WTC11 (cell line): Measurements from ENCODE around the gene APBA1. TPM values are rescaled to one million over a fixed set of nuclear protein-coding genes. Genes with fewer than 3 reads are reported as not detected.

ENCODE experiments used
- ATAC-seq: fragments of 200-7000 bp; cut with Tn5 transposase; 2 replicates; pipeline ENCODE4 v1.10.0; 2021; ENCODE audit warnings: mild to moderate bottlenecking, moderate library complexity
- CTCF ChIA-PET: fragments of 300-600 bp; sonication (Branson Sonifier 250); formaldehyde crosslinking; loops from one replicate; lab custom pipeline; 2021; ENCODE audit warnings: antibody characterized with exemption; lab: Charles Lee
- POLR2A ChIA-PET: fragments of 350-600 bp; sonication (Branson Sonifier 250); formaldehyde crosslinking; loops from one replicate; lab custom pipeline; 2021; ENCODE audit warnings: antibody characterized with exemption; lab: Charles Lee
- DNase-seq: peaks from one replicate; pipeline ENCODE4 v3.0.0; 2021; ENCODE audit warnings: low spot score
- H3K27ac Mint-ChIP-seq: 2 replicates; pipeline ENCODE4 v1.8.0; 2021; ENCODE audit warnings: mixed read lengths
- H3K27me3 Mint-ChIP-seq: 2 replicates; pipeline ENCODE4 v1.8.0; 2021; ENCODE audit warnings: low read depth, mild to moderate bottlenecking, moderate library complexity, mixed read lengths
- H3K36me3 Mint-ChIP-seq: 2 replicates; pipeline ENCODE4 v1.8.0; 2021; ENCODE audit warnings: mixed read lengths
- H3K4me1 Mint-ChIP-seq: 2 replicates; pipeline ENCODE4 v1.8.0; 2022; ENCODE audit warnings: mixed read lengths
- H3K4me3 Mint-ChIP-seq: 2 replicates; pipeline ENCODE4 v1.8.0; 2021; ENCODE audit warnings: mild to moderate bottlenecking, moderate library complexity, mixed read lengths
- H3K9me3 Mint-ChIP-seq: 2 replicates; pipeline ENCODE4 v1.8.0; 2021; ENCODE audit warnings: mixed read lengths
- ATF1 ChIP-seq: sonication (generic); formaldehyde crosslinking; IDR thresholded peaks from 2 replicates; pipeline ENCODE4 v1.8.1; 2023; ENCODE audit warnings: mild to moderate bottlenecking, moderate library complexity, missing genetic modification reagents
- EMX1 ChIP-seq: fragments of 250-450 bp; sonication (Bioruptor Pico); IDR thresholded peaks from 2 replicates; pipeline ENCODE4 v1.8.0; 2021; ENCODE audit warnings: mild to moderate bottlenecking
- ESRRA ChIP-seq: sonication (generic); formaldehyde crosslinking; IDR thresholded peaks from 2 replicates; pipeline ENCODE4 v1.8.1; 2022; ENCODE audit warnings: mild to moderate bottlenecking, missing genetic modification reagents, borderline replicate concordance
- FOXJ3 ChIP-seq: sonication (generic); formaldehyde crosslinking; IDR thresholded peaks from 2 replicates; pipeline ENCODE4 v1.9.0; 2021; ENCODE audit warnings: missing genetic modification reagents, mild to moderate bottlenecking, borderline replicate concordance
- FOXP1 ChIP-seq: sonication (generic); formaldehyde crosslinking; IDR thresholded peaks from 2 replicates; pipeline ENCODE4 v1.8.0; 2022; ENCODE audit warnings: missing genetic modification reagents, mild to moderate bottlenecking, moderate library complexity, borderline replicate concordance
- GTF2I ChIP-seq: fragments of 250-450 bp; sonication (Bioruptor Pico); conservative IDR thresholded peaks from 2 replicates; pipeline ENCODE4 v1.4.0; 2021; ENCODE audit warnings: mild to moderate bottlenecking
- HMGA2 ChIP-seq: fragments of 250-450 bp; sonication (Bioruptor Pico); IDR thresholded peaks from 2 replicates; pipeline ENCODE4 v1.4.0; 2021; ENCODE audit warnings: mild to moderate bottlenecking, moderate library complexity
- IRF2 ChIP-seq: sonication (generic); formaldehyde crosslinking; IDR thresholded peaks from 2 replicates; pipeline ENCODE4 v1.8.0; 2022; ENCODE audit warnings: low read depth, missing genetic modification reagents, borderline replicate concordance
- JAZF1 ChIP-seq: fragments of 250-450 bp; sonication (Bioruptor Pico); IDR thresholded peaks from 2 replicates; pipeline ENCODE4 v1.9.0; 2021; ENCODE audit warnings: moderate library complexity, mild to moderate bottlenecking, inconsistent platforms
- JUN ChIP-seq: sonication (generic); formaldehyde crosslinking; IDR thresholded peaks from 2 replicates; pipeline ENCODE4 v1.8.0; 2023; ENCODE audit warnings: mild to moderate bottlenecking, missing genetic modification reagents
- KAT7 ChIP-seq: sonication (generic); formaldehyde crosslinking; IDR thresholded peaks from 2 replicates; pipeline ENCODE4 v1.8.1; 2023; ENCODE audit warnings: missing genetic modification reagents, mild to moderate bottlenecking, borderline replicate concordance
- MYBL2 ChIP-seq: sonication (generic); formaldehyde crosslinking; IDR thresholded peaks from 2 replicates; pipeline ENCODE4 v1.8.1; 2023; ENCODE audit warnings: mild to moderate bottlenecking, moderate library complexity, missing genetic modification reagents
- NFE2L1 ChIP-seq: sonication (generic); formaldehyde crosslinking; IDR thresholded peaks from 2 replicates; pipeline ENCODE4 v1.8.1; 2023; ENCODE audit warnings: missing genetic modification reagents
- RORB ChIP-seq: fragments of 250-450 bp; sonication (Bioruptor Pico); IDR thresholded peaks from 2 replicates; pipeline ENCODE4 v1.9.0; 2021; ENCODE audit warnings: mild to moderate bottlenecking
- SMAD3 ChIP-seq: sonication (generic); formaldehyde crosslinking; IDR thresholded peaks from 2 replicates; pipeline ENCODE4 v1.8.0; 2022; ENCODE audit warnings: missing genetic modification reagents, mild to moderate bottlenecking, borderline replicate concordance
- TEAD1 ChIP-seq: sonication (generic); formaldehyde crosslinking; IDR thresholded peaks from 2 replicates; pipeline ENCODE4 v1.8.0; 2022; ENCODE audit warnings: mild to moderate bottlenecking, missing genetic modification reagents
- TP53 ChIP-seq: sonication (generic); formaldehyde crosslinking; IDR thresholded peaks from 2 replicates; pipeline ENCODE4 v1.8.1; 2023; ENCODE audit warnings: mild to moderate bottlenecking, missing genetic modification reagents
- ZNF138 ChIP-seq: sonication (generic); formaldehyde crosslinking; conservative IDR thresholded peaks from 2 replicates; pipeline ENCODE4 v1.8.1; 2022; ENCODE audit warnings: mild to moderate bottlenecking, moderate library complexity, missing genetic modification reagents
- ZNF317 ChIP-seq: sonication (generic); formaldehyde crosslinking; IDR thresholded peaks from 2 replicates; pipeline ENCODE4 v1.8.1; 2023; ENCODE audit warnings: low read depth, mild to moderate bottlenecking, moderate library complexity, missing genetic modification reagents, borderline replicate concordance
- ZNF396 ChIP-seq: fragments of 250-450 bp; sonication (Bioruptor Pico); IDR thresholded peaks from 2 replicates; pipeline ENCODE4 v1.8.0; 2021; ENCODE audit warnings: mild to moderate bottlenecking, moderate library complexity, borderline replicate concordance
- total RNA-seq: library from RNA; stranded (reverse); gene quantifications from 3 replicates; pipeline ENCODE4 v1.2.3, GENCODE V29; 2021
- TF ChIP-seq, protein P1 (sequence below): sonication (generic); formaldehyde crosslinking; IDR thresholded peaks from 2 replicates; pipeline ENCODE4 v1.8.0; 2023; ENCODE audit warnings: missing genetic modification reagents, mild to moderate bottlenecking, borderline replicate concordance
- TF ChIP-seq, protein P2 (sequence below): sonication (generic); formaldehyde crosslinking; IDR thresholded peaks from 2 replicates; pipeline ENCODE4 v1.8.1; 2023; ENCODE audit warnings: mild to moderate bottlenecking, missing genetic modification reagents, borderline replicate concordance
- TF ChIP-seq, protein P3 (sequence below): sonication (generic); formaldehyde crosslinking; IDR thresholded peaks from 2 replicates; pipeline ENCODE4 v1.8.0; 2023; ENCODE audit warnings: missing genetic modification reagents

The APBA1 gene
- total RNA-seq, 1 experiment from 2014 or later, result 0.94 TPM

DNA sequence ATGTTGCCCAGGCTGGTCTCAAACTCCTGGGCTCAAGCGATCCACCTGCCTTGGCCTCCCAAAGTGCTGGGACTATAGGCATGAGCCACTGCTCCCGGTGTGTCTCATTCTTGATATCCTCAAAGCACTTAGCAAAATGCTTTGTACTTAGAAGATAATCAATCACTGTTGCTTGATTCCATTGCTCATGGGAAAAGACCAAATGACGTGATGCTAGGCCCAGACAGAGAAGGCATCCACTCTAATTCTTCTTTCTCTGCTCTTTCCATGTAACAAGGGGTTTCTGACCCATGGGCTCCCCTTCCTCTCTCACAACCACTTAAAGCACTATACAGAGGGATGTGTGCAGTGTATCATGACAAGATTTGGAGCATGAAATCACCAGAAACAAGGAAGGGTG, 83.0 kb downstream of the APBA1 start (continued):
- TF ChIP-seq ESRRA (CRISPR knock-in tag) (no peak), HMGA2 (CRISPR knock-in tag) (no peak), FOXJ3 (CRISPR knock-in tag) (no peak), MYBL2 (CRISPR knock-in tag) (no peak), RORB (no peak), ZNF396 (CRISPR knock-in tag) (no peak)

DNA sequence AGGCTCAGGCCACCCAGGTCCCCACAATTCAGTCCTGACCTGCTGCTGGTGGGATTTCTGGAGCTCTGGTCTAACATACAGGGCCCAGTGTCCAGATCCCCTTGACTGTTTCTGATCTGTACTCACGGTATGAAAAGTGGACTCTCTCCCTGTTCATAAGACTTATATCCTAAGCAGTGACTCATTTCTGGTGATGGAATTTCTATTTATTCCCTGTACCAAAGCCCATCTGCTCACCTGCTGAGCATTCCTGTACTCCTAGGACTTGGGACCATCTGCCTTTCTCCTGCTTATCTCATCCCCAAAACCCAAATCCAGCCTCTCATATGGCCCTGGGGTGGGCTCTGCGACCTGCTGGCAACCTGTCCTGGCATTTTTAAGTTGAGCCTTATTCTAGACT, 86.6 kb downstream of the APBA1 start:
- ChIA-PET POLR2A (no interaction called here), CTCF (no interaction called here)
- TF ChIP-seq, protein P1, sequence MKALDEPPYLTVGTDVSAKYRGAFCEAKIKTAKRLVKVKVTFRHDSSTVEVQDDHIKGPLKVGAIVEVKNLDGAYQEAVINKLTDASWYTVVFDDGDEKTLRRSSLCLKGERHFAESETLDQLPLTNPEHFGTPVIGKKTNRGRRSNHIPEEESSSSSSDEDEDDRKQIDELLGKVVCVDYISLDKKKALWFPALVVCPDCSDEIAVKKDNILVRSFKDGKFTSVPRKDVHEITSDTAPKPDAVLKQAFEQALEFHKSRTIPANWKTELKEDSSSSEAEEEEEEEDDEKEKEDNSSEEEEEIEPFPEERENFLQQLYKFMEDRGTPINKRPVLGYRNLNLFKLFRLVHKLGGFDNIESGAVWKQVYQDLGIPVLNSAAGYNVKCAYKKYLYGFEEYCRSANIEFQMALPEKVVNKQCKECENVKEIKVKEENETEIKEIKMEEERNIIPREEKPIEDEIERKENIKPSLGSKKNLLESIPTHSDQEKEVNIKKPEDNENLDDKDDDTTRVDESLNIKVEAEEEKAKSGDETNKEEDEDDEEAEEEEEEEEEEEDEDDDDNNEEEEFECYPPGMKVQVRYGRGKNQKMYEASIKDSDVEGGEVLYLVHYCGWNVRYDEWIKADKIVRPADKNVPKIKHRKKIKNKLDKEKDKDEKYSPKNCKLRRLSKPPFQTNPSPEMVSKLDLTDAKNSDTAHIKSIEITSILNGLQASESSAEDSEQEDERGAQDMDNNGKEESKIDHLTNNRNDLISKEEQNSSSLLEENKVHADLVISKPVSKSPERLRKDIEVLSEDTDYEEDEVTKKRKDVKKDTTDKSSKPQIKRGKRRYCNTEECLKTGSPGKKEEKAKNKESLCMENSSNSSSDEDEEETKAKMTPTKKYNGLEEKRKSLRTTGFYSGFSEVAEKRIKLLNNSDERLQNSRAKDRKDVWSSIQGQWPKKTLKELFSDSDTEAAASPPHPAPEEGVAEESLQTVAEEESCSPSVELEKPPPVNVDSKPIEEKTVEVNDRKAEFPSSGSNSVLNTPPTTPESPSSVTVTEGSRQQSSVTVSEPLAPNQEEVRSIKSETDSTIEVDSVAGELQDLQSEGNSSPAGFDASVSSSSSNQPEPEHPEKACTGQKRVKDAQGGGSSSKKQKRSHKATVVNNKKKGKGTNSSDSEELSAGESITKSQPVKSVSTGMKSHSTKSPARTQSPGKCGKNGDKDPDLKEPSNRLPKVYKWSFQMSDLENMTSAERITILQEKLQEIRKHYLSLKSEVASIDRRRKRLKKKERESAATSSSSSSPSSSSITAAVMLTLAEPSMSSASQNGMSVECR (CRISPR knock-in tag), result no peak
- TF ChIP-seq ZNF317 (CRISPR knock-in tag) (no peak), EMX1 (CRISPR knock-in tag) (no peak), ZNF396 (CRISPR knock-in tag) (no peak), JAZF1 (CRISPR knock-in tag) (no peak), ZNF138 (CRISPR knock-in tag) (no peak), SMAD3 (CRISPR knock-in tag) (no peak), GTF2I (CRISPR knock-in tag) (no peak), KAT7 (CRISPR knock-in tag) (no peak), NFE2L1 (CRISPR knock-in tag) (no peak), RORB (no peak), TP53 (CRISPR knock-in tag) (no peak), FOXP1 (CRISPR knock-in tag) (no peak), IRF2 (CRISPR knock-in tag) (no peak), TEAD1 (CRISPR knock-in tag) (no peak), ATF1 (CRISPR knock-in tag) (no peak), JUN (CRISPR knock-in tag) (no peak)
- TF ChIP-seq, protein P2, sequence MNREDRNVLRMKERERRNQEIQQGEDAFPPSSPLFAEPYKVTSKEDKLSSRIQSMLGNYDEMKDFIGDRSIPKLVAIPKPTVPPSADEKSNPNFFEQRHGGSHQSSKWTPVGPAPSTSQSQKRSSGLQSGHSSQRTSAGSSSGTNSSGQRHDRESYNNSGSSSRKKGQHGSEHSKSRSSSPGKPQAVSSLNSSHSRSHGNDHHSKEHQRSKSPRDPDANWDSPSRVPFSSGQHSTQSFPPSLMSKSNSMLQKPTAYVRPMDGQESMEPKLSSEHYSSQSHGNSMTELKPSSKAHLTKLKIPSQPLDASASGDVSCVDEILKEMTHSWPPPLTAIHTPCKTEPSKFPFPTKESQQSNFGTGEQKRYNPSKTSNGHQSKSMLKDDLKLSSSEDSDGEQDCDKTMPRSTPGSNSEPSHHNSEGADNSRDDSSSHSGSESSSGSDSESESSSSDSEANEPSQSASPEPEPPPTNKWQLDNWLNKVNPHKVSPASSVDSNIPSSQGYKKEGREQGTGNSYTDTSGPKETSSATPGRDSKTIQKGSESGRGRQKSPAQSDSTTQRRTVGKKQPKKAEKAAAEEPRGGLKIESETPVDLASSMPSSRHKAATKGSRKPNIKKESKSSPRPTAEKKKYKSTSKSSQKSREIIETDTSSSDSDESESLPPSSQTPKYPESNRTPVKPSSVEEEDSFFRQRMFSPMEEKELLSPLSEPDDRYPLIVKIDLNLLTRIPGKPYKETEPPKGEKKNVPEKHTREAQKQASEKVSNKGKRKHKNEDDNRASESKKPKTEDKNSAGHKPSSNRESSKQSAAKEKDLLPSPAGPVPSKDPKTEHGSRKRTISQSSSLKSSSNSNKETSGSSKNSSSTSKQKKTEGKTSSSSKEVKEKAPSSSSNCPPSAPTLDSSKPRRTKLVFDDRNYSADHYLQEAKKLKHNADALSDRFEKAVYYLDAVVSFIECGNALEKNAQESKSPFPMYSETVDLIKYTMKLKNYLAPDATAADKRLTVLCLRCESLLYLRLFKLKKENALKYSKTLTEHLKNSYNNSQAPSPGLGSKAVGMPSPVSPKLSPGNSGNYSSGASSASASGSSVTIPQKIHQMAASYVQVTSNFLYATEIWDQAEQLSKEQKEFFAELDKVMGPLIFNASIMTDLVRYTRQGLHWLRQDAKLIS (CRISPR knock-in tag), result no peak
- TF ChIP-seq, protein P3, sequence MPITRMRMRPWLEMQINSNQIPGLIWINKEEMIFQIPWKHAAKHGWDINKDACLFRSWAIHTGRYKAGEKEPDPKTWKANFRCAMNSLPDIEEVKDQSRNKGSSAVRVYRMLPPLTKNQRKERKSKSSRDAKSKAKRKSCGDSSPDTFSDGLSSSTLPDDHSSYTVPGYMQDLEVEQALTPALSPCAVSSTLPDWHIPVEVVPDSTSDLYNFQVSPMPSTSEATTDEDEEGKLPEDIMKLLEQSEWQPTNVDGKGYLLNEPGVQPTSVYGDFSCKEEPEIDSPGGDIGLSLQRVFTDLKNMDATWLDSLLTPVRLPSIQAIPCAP, result no peak
- H3K4me3 Mint-ChIP-seq, result no peak overlapping the region
- no peaks in the 10 kb centered on the region for H3K9me3 Mint-ChIP-seq
- no peak overlapping the region for H3K27ac Mint-ChIP-seq
- peaks cover 7% of the 10 kb centered on the region for H3K4me1 Mint-ChIP-seq
- H3K36me3 Mint-ChIP-seq, result no peaks in the 10 kb centered on the region
- H3K27me3 Mint-ChIP-seq, result peaks cover 77% of the 10 kb centered on the region
- DNase-seq (no peak), ATAC-seq (no peak)
